Type B pancreatic cell (in vitro differentiated cells): ENCODE measurements around the gene SBNO2. TPM values are rescaled to one million over a fixed set of nuclear protein-coding genes. Genes with fewer than 3 reads are reported as not detected.
A peak's percentile ranks its signal among the peaks of the same experiment; 100 is the strongest.

ENCODE experiments used
- DNase-seq: peaks from one replicate; pipeline ENCODE4 v3.0.0; 2021; ENCODE audit warnings: mixed read lengths; ENCODE audit not compliant: unreplicated experiment; ENCODE audit errors: extremely low spot score
- H3K27ac Mint-ChIP-seq: 2 replicates; pipeline ENCODE4 v1.8.0; 2021; ENCODE audit warnings: mild to moderate bottlenecking, mixed read lengths
- H3K27me3 Mint-ChIP-seq: 2 replicates; pipeline ENCODE4 v1.8.0; 2021; ENCODE audit warnings: mixed read lengths
- H3K36me3 Mint-ChIP-seq: 2 replicates; pipeline ENCODE4 v1.8.0; 2021; ENCODE audit warnings: mixed read lengths
- H3K4me1 Mint-ChIP-seq: one replicate; pipeline ENCODE4 v1.8.0; 2021; ENCODE audit warnings: mixed read lengths; ENCODE audit not compliant: unreplicated experiment
- H3K4me3 Mint-ChIP-seq: 2 replicates; pipeline ENCODE4 v1.8.0; 2021; ENCODE audit warnings: mild to moderate bottlenecking, mixed read lengths
- H3K9me3 Mint-ChIP-seq: 2 replicates; pipeline ENCODE4 v1.8.0; 2021; ENCODE audit warnings: mixed read lengths
- CTCF ChIP-seq: fragments of 200-600 bp; sonication (generic); conservative IDR thresholded peaks from 2 replicates; pipeline ENCODE4 v1.5.0; 2021; ENCODE audit warnings: antibody characterized with exemption, mild to moderate bottlenecking
- total RNA-seq: library from RNA; stranded (reverse); gene quantifications from 2 replicates; pipeline ENCODE4 v1.2.1, GENCODE V29; 2021; ENCODE audit warnings: low replicate concordance

SBNO2 gene
- total RNA-seq, 1 donor from 2014 or later: 45.5 TPM

GRCh38 chr19:1216756-1217155 is 42.7 kb upstream of the SBNO2 start:
- H3K27me3 Mint-ChIP-seq: no peaks in the 10 kb centered on the region
- H3K36me3 Mint-ChIP-seq: peaks cover 5% of the 10 kb centered on the region
- H3K27ac Mint-ChIP-seq: no peak overlapping the region
- no peak overlapping the region for H3K4me3 Mint-ChIP-seq
- H3K9me3 Mint-ChIP-seq: no peaks in the 10 kb centered on the region
- H3K4me1 Mint-ChIP-seq: peaks cover 12% of the 10 kb centered on the region
- no peak for TF ChIP-seq CTCF
- no peak for DNase-seq

- no peaks in the 10 kb centered on the region for H3K9me3 Mint-ChIP-seq
- H3K4me3 Mint-ChIP-seq: no peak overlapping the region
- H3K36me3 Mint-ChIP-seq: peaks cover 8% of the 10 kb centered on the region
- no peak for TF ChIP-seq CTCF
- no peak for DNase-seq
- peaks cover 15% of the 10 kb centered on the region for H3K4me1 Mint-ChIP-seq
- no peak overlapping the region for H3K27ac Mint-ChIP-seq
- no peaks in the 10 kb centered on the region for H3K27me3 Mint-ChIP-seq
Measured at GRCh38 chr19:1214862-1215731, 41.0 kb upstream of the SBNO2 start.

- Mint-ChIP-seq H3K4me1 (peaks cover 15% of the 10 kb centered on the region), H3K4me3 (no peak overlapping the region), H3K27ac (peak overlapping the region; percentile 88), H3K36me3 (peaks cover 8% of the 10 kb centered on the region), H3K9me3 (no peaks in the 10 kb centered on the region), H3K27me3 (no peaks in the 10 kb centered on the region)
- DNase-seq: no peak
- TF ChIP-seq CTCF: no peak
Measured at GRCh38 chr19:1214299-1214861, 40.3 kb upstream of the SBNO2 start.

DNA sequence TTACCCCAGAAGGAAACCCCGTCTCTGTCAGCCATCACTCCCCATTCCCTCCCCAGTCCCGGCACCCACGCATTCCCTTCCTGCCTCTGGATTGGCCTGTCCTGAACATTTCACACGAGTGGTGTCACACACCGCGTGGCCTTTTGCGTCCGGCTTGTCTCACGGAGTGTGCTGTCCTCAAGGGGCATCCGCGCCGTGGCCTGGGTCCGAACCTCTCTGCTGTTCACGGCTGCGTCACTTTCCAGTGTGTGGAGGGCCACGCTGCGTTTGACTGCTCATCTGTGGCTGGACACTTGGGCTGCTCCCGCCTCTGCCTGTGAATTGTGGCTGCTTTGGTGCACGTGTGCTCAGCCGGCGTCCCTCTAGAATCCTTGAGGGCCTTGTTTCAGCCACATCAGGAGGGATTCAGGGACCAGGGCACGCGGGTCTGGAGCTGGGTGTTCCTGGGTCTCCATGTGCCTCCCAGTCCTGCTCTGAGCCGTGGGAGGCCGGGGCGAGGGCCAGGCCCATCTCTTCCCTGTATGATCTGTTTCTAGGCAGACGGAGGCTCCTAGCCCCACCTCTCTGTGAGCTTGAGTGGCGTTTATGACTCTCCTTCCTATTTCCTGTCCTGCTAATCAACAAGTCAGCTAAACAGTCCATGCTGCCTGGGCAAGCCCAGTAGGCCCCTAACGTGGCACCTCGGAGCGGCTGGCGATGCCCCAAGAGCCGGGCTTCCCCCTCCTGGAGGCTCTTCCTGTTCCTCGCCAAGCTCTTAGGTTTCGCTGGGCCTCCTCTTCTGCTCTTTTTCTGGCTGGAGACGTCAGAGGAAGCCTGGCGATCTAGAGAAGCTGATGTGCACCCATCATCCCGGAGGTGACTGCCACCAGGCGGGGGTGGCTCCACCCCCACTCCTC is 39.6 kb upstream of the SBNO2 start:
- peaks cover 8% of the 10 kb centered on the region for H3K36me3 Mint-ChIP-seq
- H3K4me3 Mint-ChIP-seq: peak overlapping the region; percentile 70
- no peak for TF ChIP-seq CTCF
- H3K27ac Mint-ChIP-seq: peak overlapping the region; percentile 88
- no peaks in the 10 kb centered on the region for H3K27me3 Mint-ChIP-seq
- H3K4me1 Mint-ChIP-seq: peaks cover 15% of the 10 kb centered on the region
- peak; percentile 64 for DNase-seq
- H3K9me3 Mint-ChIP-seq: no peaks in the 10 kb centered on the region

DNA sequence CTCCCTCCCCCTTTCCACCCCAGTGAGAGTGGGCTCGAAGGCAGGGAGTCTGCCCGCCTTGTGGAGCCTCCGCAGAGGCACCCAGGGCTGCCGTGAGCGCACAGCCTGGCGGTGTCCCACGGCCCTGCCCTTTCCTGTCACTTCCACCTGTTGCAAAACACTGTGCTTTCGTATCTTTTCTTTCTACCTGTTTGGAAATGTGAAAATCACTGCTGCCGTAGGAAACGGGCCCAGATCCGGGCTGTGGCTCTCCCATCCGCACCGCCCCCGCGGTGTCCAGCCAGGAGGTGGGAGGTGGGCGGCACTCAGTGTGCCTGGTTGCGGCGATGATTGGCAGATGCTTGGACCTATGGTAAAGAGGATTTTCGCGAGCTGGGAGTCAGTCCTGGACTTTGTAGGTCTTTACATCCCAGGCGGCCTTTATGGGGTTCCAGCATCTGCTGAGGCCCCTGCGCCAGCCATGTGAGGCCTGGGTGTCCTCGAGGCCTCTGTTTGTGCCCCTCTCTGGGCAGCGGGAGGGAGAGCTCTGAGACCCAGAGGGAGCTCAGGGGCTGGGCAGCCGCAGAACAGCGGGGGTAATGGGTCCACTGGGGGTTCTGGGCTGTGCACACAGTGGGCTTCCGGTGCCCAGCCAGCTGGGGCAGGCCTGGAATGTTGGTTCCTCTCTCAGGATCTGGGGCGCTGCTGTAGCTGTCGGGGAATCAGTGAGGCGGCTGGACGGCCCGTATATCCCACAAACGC is 37.6 kb upstream of the SBNO2 start:
- H3K27me3 Mint-ChIP-seq: no peaks in the 10 kb centered on the region
- peaks cover 8% of the 10 kb centered on the region for H3K36me3 Mint-ChIP-seq
- H3K27ac Mint-ChIP-seq: no peak overlapping the region
- H3K4me1 Mint-ChIP-seq: peaks cover 15% of the 10 kb centered on the region
- DNase-seq: peak; percentile 65
- H3K9me3 Mint-ChIP-seq: no peaks in the 10 kb centered on the region
- no peak for TF ChIP-seq CTCF
- H3K4me3 Mint-ChIP-seq: peak overlapping the region; percentile 60
